HEK293 (cell line): ENCODE results near the gene CDK5R1.
"Not testable (repeated sequence)": the region's sequence is repeated elsewhere in the genome, so short reads cannot be mapped to it uniquely, and the experiment has no call there.

Experiments used
- CTCF ChIA-PET: fragments of 350-600 bp; formaldehyde crosslinking; extraction: SDS; loops from one replicate; lab custom pipeline; 2021; ENCODE audit warnings: antibody characterized with exemption; lab: Yijun Ruan, JAX
- POLR2A ChIA-PET: fragments of 300-600 bp; formaldehyde crosslinking; extraction: SDS; loops from one replicate; lab custom pipeline; 2020; ENCODE audit warnings: antibody characterized with exemption, inconsistent platforms; lab: Yijun Ruan, JAX
- H3K27ac ChIP-seq: fragments of 200-500 bp; sonication (Bioruptor generic); 2 replicates; pipeline ENCODE4 v1.5.1; 2014; ENCODE audit warnings: low read depth, low read length, control low read depth, inconsistent platforms; ENCODE audit errors: extremely low read depth
- H3K36me3 ChIP-seq, 2 experiments: fragments of 200-500 bp in 1 of 2; sonication (Bioruptor generic) in 1 of 2; 1 replicate in 1 of 2; 2 replicates in 1 of 2; pipeline ENCODE4 v1.5.1; 2014 to 2017; ENCODE audit warnings: inconsistent platforms in 2 of 2, low read length in 2 of 2; ENCODE audit not compliant: control insufficient read depth in 2 of 2, insufficient read depth in 1 of 2
- H3K4me1 ChIP-seq: fragments of 200-500 bp; sonication (Bioruptor generic); 2 replicates; pipeline ENCODE4 v1.5.1; 2014; ENCODE audit warnings: mild to moderate bottlenecking, low read length, inconsistent platforms; ENCODE audit not compliant: control insufficient read depth, insufficient read depth
- H3K4me3 ChIP-seq: 2 replicates; pipeline ENCODE4 v1.5.1; 2011; ENCODE audit warnings: low read depth, mild to moderate bottlenecking, control low read depth, low read length, moderate library complexity
- H3K9me3 ChIP-seq: fragments of 200-500 bp; sonication (Bioruptor generic); 2 replicates; pipeline ENCODE4 v1.5.1; 2014; ENCODE audit warnings: low read depth, low read length, inconsistent platforms; ENCODE audit not compliant: control insufficient read depth, insufficient read depth
- BCL11A ChIP-seq: fragments of 450-650 bp; formaldehyde crosslinking; IDR thresholded peaks from 2 replicates; pipeline ENCODE4 v1.5.1; 2016; ENCODE audit warnings: low read depth, missing biosample characterization, missing genetic modification characterization
- BCL11B ChIP-seq: fragments of 450-650 bp; formaldehyde crosslinking; IDR thresholded peaks from 2 replicates; pipeline ENCODE4 v1.5.1; 2016; ENCODE audit warnings: low read depth, missing biosample characterization, missing genetic modification characterization
- GLIS1 ChIP-seq: fragments of 450-650 bp; formaldehyde crosslinking; IDR thresholded peaks from 2 replicates; pipeline ENCODE4 v1.5.1; 2016; ENCODE audit warnings: missing biosample characterization, missing genetic modification characterization
- MYNN ChIP-seq: fragments of 450-650 bp; formaldehyde crosslinking; IDR thresholded peaks from 2 replicates; pipeline ENCODE4 v1.5.1; 2016; ENCODE audit warnings: missing biosample characterization, missing genetic modification characterization, borderline replicate concordance
- PBX3 ChIP-seq: sonication (generic); formaldehyde crosslinking; IDR thresholded peaks from 2 replicates; pipeline ENCODE4 v1.8.1; 2022; ENCODE audit warnings: mild to moderate bottlenecking, moderate library complexity, missing genetic modification reagents
- SCRT1 ChIP-seq: fragments of 450-650 bp; formaldehyde crosslinking; IDR thresholded peaks from 2 replicates; pipeline ENCODE4 v1.5.1; 2016; ENCODE audit warnings: missing biosample characterization, missing genetic modification characterization, borderline replicate concordance
- SP3 ChIP-seq: fragments of 450-650 bp; formaldehyde crosslinking; IDR thresholded peaks from 2 replicates; pipeline ENCODE4 v1.5.1; 2016; ENCODE audit warnings: missing biosample characterization, missing genetic modification characterization
- ZBTB8A ChIP-seq: fragments of 450-650 bp; formaldehyde crosslinking; IDR thresholded peaks from 2 replicates; pipeline ENCODE4 v1.5.1; 2016; ENCODE audit warnings: missing biosample characterization, missing genetic modification characterization
- ZFP41 ChIP-seq: fragments of 450-650 bp; formaldehyde crosslinking; IDR thresholded peaks from 2 replicates; pipeline ENCODE4 v1.5.1; 2016; ENCODE audit warnings: missing biosample characterization, missing genetic modification characterization, borderline replicate concordance
- ZNF138 ChIP-seq: fragments of 450-650 bp; formaldehyde crosslinking; IDR thresholded peaks from 2 replicates; pipeline ENCODE4 v1.5.1; 2016; ENCODE audit warnings: missing biosample characterization, missing genetic modification characterization, borderline replicate concordance
- ZNF155 ChIP-seq: fragments of 450-650 bp; formaldehyde crosslinking; IDR thresholded peaks from 2 replicates; pipeline ENCODE4 v1.5.1; 2016; ENCODE audit warnings: missing biosample characterization, missing genetic modification characterization
- ZNF221 ChIP-seq: fragments of 450-650 bp; formaldehyde crosslinking; IDR thresholded peaks from 2 replicates; pipeline ENCODE4 v1.5.1; 2017; ENCODE audit warnings: missing biosample characterization, missing genetic modification characterization, borderline replicate concordance
- ZNF335 ChIP-seq: fragments of 450-650 bp; formaldehyde crosslinking; conservative IDR thresholded peaks from 2 replicates; pipeline ENCODE4 v1.5.1; 2016; ENCODE audit warnings: missing biosample characterization, missing genetic modification characterization
- ZNF341 ChIP-seq: fragments of 450-650 bp; formaldehyde crosslinking; IDR thresholded peaks from 2 replicates; pipeline ENCODE4; 2016; ENCODE audit warnings: low read depth, missing biosample characterization, missing genetic modification characterization
- ZNF48 ChIP-seq: fragments of 450-650 bp; formaldehyde crosslinking; IDR thresholded peaks from 2 replicates; pipeline ENCODE4 v1.5.1; 2016; ENCODE audit warnings: missing biosample characterization, missing genetic modification characterization
- ZNF610 ChIP-seq: fragments of 450-650 bp; formaldehyde crosslinking; IDR thresholded peaks from 2 replicates; pipeline ENCODE4 v1.5.1; 2016; ENCODE audit warnings: missing biosample characterization, missing genetic modification characterization, borderline replicate concordance
- TF ChIP-seq, protein P1 (sequence below): fragments of 450-650 bp; formaldehyde crosslinking; conservative IDR thresholded peaks from 2 replicates; pipeline ENCODE4 v1.5.1; 2016; ENCODE audit warnings: low read depth, missing biosample characterization, missing genetic modification characterization

Gene CDK5R1

DNA sequence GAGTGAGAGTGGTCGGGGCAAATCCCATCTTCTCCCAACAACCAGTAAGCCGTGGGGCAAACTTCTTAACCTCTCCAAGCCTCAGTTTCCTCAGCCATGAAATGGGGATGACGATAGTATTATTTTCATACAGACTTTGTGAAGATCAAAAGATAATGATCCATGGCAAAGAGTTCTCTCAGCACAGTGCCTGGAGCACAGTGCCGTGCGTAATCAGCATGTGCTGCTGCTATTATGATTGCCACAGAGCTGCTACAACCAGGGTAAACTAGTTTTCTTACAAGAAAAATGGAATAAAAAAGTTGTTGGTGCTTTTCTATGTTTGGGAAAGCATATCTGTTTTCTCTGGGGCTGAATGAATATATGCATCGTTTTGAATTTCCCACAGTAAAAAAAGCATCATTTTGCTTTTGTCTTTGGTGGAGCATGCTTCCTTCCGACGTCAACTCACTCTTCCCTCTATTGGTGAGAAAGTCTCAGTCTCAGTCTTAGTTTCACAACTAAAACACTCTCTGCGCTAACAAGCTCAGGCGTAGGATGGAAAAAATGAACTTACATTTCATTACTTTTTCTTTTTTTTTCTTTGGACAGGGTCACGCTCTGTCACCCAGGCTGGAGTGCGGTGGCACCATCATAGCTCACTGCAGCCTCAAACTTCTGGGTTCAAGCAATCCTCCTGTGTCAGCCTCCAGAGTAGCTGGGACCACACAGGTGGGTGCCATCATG, 37.2 kb downstream of the CDK5R1 start:
- Histone ChIP-seq H3K27ac (no peak overlapping the region), H3K9me3 (no peaks in the 10 kb centered on the region), H3K4me1 (peaks cover 10% of the 10 kb centered on the region), H3K36me3 (no peaks in the 10 kb centered on the region), H3K4me3 (no peak overlapping the region)
- ChIA-PET CTCF (interaction anchor here (1.5 kb wide), 1 partner anchor 61 kb away, joined by 4 read pairs; no protein-coding TSS in a partner anchor), POLR2A (no interaction called here)
- TF ChIP-seq ZNF155 (tag by site-specific recombination) (no peak), ZBTB8A (no peak), ZNF48 (no peak), GLIS1 (tag by site-specific recombination) (no peak), ZNF335 (no peak), ZNF221 (tag by site-specific recombination) (no peak), BCL11A (tag by site-specific recombination) (no peak), PBX3 (CRISPR knock-in tag) (no peak), SCRT1 (tag by site-specific recombination) (no peak), ZNF610 (tag by site-specific recombination) (no peak), BCL11B (tag by site-specific recombination) (no peak), MYNN (tag by site-specific recombination) (no peak), ZNF341 (tag by site-specific recombination) (no peak), SP3 (tag by site-specific recombination) (no peak), ZNF138 (tag by site-specific recombination) (no peak), ZFP41 (no peak)
- TF ChIP-seq, protein P1, sequence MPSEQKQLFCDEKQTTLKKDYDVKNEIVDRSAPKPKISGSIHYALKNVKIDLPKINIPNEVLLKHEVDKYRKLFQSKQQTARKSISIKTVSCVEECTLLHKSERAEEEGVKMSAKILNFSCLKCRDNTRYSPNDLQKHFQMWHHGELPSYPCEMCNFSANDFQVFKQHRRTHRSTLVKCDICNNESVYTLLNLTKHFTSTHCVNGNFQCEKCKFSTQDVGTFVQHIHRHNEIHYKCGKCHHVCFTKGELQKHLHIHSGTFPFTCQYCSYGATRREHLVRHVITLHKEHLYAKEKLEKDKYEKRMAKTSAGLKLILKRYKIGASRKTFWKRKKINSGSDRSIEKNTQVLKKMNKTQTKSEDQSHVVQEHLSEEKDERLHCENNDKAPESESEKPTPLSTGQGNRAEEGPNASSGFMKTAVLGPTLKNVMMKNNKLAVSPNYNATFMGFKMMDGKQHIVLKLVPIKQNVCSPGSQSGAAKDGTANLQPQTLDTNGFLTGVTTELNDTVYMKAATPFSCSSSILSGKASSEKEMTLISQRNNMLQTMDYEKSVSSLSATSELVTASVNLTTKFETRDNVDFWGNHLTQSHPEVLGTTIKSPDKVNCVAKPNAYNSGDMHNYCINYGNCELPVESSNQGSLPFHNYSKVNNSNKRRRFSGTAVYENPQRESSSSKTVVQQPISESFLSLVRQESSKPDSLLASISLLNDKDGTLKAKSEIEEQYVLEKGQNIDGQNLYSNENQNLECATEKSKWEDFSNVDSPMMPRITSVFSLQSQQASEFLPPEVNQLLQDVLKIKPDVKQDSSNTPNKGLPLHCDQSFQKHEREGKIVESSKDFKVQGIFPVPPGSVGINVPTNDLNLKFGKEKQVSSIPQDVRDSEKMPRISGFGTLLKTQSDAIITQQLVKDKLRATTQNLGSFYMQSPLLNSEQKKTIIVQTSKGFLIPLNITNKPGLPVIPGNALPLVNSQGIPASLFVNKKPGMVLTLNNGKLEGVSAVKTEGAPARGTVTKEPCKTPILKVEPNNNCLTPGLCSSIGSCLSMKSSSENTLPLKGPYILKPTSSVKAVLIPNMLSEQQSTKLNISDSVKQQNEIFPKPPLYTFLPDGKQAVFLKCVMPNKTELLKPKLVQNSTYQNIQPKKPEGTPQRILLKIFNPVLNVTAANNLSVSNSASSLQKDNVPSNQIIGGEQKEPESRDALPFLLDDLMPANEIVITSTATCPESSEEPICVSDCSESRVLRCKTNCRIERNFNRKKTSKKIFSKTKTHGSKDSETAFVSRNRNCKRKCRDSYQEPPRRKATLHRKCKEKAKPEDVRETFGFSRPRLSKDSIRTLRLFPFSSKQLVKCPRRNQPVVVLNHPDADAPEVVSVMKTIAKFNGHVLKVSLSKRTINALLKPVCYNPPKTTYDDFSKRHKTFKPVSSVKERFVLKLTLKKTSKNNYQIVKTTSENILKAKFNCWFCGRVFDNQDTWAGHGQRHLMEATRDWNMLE (tag by site-specific recombination) = no peak

GRCh38 chr17:32524553-32524880, 37.7 kb downstream of the CDK5R1 start:
- H3K4me1 ChIP-seq, H3K27ac ChIP-seq, H3K4me3 ChIP-seq, POLR2A ChIA-PET, H3K9me3 ChIP-seq, H3K36me3 ChIP-seq: not testable (repeated sequence)
- CTCF ChIA-PET = interaction anchor here (1.5 kb wide), 1 partner anchor 62 kb away, joined by 4 read pairs; no protein-coding TSS in a partner anchor
